GM19025 (cell line): ENCODE data around the gene SAMD4A.

Experiments used
- ATAC-seq: cut with Tn5 transposase; IDR thresholded peaks from one replicate; pipeline ENCODE4 v1.9.1; 2021; ENCODE audit warnings: mild to moderate bottlenecking, low read depth, moderate library complexity; ENCODE audit not compliant: unreplicated experiment

The SAMD4A gene

GRCh38 chr14:54676812-54677708 lies 110.1 kb downstream of the SAMD4A start:
- ATAC-seq = no peak

GRCh38 chr14:54680651-54681050 lies 113.7 kb downstream of the SAMD4A start:
- ATAC-seq = no peak

- ATAC-seq = no peak
These were observed 114.9 kb downstream of the SAMD4A start for GRCh38 chr14:54681811-54682261.

GRCh38 chr14:54682578-54682977 lies 115.7 kb downstream of the SAMD4A start:
- no peak for ATAC-seq

- ATAC-seq = no peak
These were observed 117.2 kb downstream of the SAMD4A start for GRCh38 chr14:54683882-54684794.

- no peak for ATAC-seq
These were observed 118.4 kb downstream of the SAMD4A start for GRCh38 chr14:54685286-54685845.

- no peak for ATAC-seq
These were observed 119.4 kb downstream of the SAMD4A start for GRCh38 chr14:54686219-54686870.

- no peak for ATAC-seq
These were observed 120.2 kb downstream of the SAMD4A start for GRCh38 chr14:54686871-54687749.

- no peak for ATAC-seq
These were observed 120.8 kb downstream of the SAMD4A start for GRCh38 chr14:54687750-54688119.

GRCh38 chr14:54688229-54688628 lies 121.3 kb downstream of the SAMD4A start:
- ATAC-seq = no peak

GRCh38 chr14:54689928-54690327 lies 123.0 kb downstream of the SAMD4A start:
- ATAC-seq = no peak

- ATAC-seq = no peak
These were observed 124.0 kb downstream of the SAMD4A start for GRCh38 chr14:54690887-54691286.

- ATAC-seq = no peak
These were observed 124.8 kb downstream of the SAMD4A start for GRCh38 chr14:54691525-54692283.

GRCh38 chr14:54692284-54692772 lies 125.4 kb downstream of the SAMD4A start:
- no peak for ATAC-seq

- no peak for ATAC-seq
These were observed 126.8 kb downstream of the SAMD4A start for GRCh38 chr14:54693761-54694160.

GRCh38 chr14:54695196-54695595 lies 128.3 kb downstream of the SAMD4A start:
- ATAC-seq = no peak

- no peak for ATAC-seq
These were observed 130.1 kb downstream of the SAMD4A start for GRCh38 chr14:54697001-54697400.

- ATAC-seq = no peak
These were observed 130.9 kb downstream of the SAMD4A start for GRCh38 chr14:54697803-54698202.

- no peak for ATAC-seq
These were observed 131.6 kb downstream of the SAMD4A start for GRCh38 chr14:54698501-54698900.
